Body of pancreas (tissue), 4 donors: ENCODE results near the gene PREX1.

Source experiments
- CTCF ChIP-seq, 7 experiments: fragments of 450-650 bp in 4 of 7; fragments of 200-600 bp in 3 of 7; sonication (generic) in 3 of 7; IDR thresholded peaks; one replicate each; pipeline ENCODE4 v1.5.1; 2016 to 2019; ENCODE audit warnings: antibody characterized with exemption in 7 of 7
- POLR2A ChIP-seq, 3 donors: fragments of 450-650 bp; IDR thresholded peaks; one replicate each; pipeline ENCODE4 v1.6.1; 2016; ENCODE audit warnings: antibody characterized with exemption in 3 of 3, mild to moderate bottlenecking in 2 of 3

GRCh38 chr20:48754292-48754691, 73.5 kb downstream of the PREX1 start:
- TF ChIP-seq POLR2A (IDR thresholded peaks at IDR 0.05) (no peak), CTCF (IDR thresholded peaks at IDR 0.05) (no peak)
